Dedifferentiated amniotic fluid mesenchymal stem cell (primary cell): Measurements from ENCODE around the gene LAMC3.

Experiments
- DNase-seq: peaks from one replicate; pipeline ENCODE4 v3.0.0-alpha.2; 2016; ENCODE audit errors: extremely low spot score

LAMC3 gene

DNA sequence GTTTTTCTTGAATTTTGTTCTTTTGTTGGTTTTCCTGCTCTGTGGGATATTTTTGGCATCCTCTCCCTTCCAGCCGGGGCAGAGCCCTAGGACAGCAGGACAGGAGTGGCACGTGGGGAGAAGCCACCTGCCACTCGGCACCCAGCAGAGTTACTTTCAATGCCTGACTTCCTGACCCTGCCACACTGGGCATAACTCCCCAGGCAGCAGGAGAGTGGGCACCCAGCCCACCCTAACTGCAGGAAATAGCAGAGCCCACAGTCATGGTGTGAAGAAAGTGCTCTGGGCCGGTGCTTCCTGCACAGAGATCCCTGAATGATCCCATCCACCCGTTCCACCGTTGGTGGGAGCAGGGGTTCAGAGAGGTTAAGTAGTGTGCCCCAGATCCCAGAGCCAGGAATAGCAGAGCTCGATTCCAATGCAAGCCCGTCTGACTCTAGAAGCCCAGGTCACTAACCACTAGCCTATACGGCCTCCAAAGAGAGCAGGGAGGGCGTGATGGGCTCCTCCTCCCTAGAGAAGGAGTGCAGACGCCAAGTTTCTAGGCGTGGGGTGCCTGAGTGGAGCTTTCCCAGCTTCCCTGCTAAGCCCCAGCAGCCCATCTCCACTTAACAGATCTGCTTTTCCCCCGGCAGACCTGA is 108.3 kb downstream of the LAMC3 start:
- no peak for DNase-seq

DNA sequence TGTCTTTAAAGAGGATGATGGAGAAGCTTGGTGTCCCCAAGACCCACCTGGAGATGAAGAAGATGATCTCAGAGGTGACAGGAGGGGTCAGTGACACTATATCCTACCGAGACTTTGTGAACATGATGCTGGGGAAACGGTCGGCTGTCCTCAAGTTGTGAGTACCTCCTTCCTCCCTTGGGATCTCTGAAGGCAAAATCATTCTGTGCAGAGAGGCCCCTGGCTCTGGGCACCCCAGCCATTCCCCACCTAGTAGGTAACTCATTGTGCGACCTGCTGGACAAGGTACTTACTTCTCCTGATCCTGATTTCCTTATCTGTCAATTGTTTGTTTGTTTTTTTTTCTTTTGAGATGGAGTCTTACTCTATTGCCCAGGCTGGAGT is 108.8 kb downstream of the LAMC3 start:
- no peak for DNase-seq

DNA sequence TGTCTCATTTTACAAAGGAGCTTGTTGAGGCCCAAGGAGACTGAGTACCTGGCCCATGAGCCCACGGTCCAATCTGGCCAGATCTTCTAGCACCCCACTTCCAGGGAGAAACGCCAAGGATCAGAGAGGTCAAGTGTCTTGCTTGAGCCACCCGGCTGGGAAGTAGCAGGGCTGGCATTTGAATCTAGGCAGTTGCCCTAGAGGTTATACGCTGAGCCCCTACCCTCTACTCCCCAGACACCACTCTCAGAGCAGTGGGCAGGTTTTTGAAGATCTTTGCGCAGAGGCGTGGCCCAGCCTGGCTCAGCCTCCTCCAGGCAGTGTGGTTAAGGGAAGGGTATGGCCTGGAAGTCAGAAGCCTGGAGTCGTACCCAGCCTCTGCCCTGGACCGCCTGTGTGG is 110.6 kb downstream of the LAMC3 start:
- no peak for DNase-seq

DNA sequence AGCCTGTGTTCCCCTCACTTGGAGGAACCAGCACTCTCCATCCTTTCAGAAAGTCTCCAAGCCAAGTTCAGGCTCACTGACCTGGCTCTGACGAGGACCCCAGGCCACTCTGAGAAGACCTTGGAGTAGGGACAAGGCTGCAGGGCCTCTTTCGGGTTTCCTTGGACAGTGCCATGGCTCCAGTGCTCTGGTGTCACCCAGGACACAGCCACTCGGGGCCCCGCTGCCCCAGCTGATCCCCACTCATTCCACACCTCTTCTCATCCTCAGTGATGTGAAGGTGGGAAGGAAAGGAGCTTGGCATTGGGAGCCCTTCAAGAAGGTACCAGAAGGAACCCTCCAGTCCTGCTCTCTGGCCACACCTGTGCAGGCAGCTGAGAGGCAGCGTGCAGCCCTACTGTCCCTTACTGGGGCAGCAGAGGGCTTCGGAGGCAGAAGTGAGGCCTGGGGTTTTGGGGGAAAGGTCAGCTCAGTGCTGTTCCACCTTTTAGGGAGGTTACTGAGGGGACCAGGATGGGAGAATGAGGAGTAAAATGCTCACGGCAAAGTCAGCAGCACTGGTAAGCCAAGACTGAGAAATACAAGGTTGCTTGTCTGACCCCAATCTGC is 111.8 kb downstream of the LAMC3 start:
- DNase-seq = no peak

DNA sequence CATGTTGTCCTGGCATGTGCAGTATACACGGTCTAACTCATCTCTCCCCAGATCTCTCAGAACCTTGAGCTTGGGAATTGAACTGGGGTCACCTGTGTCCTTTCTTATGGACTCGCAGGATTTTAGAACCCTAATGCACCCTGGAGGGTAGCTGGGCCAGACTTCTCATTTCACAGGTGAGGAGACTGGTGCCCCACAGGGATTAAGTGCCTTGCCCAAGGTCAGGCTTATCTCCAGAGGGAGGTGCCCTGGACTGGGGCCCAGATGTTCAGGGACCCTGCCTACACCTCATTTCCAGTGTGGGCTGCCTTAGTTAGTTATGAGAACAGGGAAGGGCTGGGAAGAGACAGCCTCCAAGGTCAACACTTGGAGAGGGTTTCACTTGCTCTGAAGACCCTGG is 112.4 kb downstream of the LAMC3 start:
- no peak for DNase-seq

DNA sequence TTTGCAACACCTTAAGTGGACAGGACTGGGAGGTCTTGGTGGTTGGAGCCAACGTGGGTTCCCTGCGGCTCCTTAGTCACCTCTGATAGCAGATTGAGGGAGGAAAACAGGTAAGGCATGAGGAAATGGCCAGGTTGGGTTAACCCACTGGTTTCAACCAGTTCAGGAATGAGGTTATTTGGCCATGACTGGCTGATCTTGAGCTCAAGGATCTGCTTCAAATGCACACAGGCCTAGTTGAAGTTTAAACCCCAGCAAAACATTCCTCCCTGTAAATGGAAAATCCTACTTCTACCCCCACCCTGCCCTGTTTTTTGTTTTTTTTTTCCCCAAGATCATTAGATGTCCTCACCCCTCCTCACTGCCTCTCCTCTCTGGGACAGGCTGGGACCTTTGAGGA is 113.2 kb downstream of the LAMC3 start:
- no peak for DNase-seq

DNA sequence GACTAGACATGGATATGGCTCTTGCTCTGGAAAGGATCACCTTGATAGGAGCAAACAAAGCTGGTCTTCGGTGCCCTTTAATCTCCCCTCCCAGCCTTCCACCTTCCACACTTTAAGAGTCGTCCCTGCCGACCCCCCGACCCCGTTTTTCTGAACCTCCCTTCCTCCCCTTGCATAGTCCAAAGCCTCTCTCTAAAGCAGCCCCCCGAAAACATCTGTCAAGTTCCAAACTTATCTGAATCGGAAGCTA is 116.0 kb downstream of the LAMC3 start:
- no peak for DNase-seq

DNA sequence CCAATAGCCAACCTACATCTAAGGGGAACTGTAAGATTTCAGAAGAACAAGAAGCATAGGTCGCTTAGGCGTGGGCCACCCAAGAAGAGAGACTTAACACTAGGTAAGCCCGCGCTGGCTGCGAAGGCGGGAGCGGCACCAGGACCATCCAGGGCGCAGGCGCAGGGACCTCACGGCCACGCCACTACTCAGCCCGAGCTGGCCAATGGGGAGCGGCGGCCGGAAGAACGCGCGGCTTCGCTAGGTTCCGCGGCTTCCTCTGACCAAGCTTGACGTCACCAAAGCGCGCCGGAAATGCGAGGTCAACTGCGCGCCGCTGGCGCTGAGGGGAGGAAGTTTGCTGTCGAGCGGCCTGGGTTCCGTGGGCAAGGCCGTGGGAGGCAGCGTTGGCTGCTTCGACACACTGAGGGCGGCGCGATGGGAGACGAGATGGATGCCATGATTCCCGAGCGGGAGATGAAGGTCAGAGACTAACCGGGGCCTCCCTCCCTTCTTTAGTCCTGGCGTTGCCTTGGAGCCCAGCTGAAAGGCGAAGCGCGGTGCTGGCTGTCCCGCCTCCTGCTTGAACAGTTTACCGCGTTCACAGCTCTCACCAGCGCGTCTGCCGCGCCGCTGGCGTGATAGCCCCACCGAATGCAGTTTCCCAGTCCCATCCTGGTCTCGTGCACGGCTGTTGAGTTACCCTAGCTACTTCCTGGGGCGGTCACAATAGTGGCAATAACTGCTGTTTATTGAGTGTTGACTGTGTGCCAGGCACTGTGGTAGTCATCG is 116.5 kb downstream of the LAMC3 start, which contains the start of gene NUP214:
TSS of gene NUP214 (plus strand) at position 299 of the 771 bp plus-strand sequence. CDS start at position 418, 119 bp downstream.
- peak; percentile 99 for DNase-seq

DNA sequence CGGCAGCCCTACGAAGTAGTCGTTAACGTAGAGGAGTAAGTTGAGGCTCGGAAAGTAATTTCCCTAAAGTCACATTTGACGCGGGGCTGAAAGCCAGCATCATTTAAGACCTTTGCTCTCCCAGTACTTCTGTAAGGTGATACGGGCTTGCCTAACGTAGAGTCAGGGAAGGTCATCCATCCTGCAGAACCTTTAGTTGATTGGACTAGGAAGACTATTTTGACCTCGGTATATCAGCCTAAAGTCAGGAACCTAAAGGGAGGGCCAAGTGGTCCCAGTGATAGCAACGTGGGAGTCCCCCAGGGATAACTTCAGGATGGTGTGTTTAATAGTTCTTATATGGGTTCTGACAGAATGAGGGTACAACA is 117.1 kb downstream of the LAMC3 start:
- DNase-seq = no peak

DNA sequence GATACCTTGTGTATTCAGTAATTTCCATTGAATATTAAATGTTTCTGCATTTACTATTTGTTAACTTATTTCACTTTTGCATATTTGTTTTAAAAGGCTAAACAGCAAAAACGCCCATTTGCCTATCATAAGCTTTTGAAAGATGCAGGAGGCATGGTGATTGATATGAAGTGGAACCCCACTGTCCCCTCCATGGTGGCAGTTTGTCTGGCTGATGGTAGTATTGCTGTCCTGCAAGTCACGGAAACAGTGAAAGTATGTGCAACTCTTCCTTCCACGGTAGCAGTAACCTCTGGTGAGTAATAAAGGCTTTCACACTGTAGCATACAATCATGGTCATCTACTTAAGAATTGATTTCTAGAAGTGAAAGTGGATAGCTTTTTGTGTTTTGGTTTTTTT is 120.2 kb downstream of the LAMC3 start:
- no peak for DNase-seq

DNA sequence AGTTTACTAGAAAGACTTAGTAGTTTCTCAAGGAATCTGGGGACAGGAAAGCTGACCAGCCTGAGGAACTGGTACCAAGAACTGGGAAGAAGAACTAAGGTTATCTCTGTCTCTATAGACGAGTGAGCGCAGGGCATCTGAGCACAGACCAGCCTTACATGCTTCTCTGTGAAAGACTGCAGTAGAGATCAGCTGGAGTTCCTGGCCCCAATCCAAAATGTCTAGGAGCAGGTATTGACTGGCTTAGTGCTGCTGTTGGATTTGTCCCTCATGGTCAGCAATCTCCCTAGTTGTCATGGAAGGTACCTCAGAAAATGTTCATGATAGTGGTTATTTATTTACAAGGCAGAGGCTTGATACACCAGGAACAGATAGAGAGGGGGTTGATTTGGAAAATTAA is 129.7 kb downstream of the LAMC3 start:
- no peak for DNase-seq

DNA sequence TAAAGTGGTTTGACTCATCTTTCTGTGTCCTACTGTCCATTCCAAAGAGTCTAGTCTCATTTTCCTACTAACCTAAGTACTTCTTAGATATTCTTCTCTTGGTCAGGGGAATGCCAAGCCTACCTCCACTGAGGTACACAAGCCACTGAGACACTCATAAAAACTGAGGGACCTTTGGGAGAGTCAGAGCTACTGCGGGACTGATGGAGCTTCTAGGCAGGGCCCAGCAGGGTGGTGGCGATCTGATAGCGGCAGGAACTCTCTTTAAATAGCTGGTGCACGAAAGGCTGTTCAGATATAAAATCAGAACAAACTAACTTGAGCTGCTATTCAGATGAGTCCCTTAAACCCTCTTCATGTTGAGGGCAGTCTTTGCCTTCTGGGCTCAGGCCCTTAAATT is 131.1 kb downstream of the LAMC3 start:
- no peak for DNase-seq

DNA sequence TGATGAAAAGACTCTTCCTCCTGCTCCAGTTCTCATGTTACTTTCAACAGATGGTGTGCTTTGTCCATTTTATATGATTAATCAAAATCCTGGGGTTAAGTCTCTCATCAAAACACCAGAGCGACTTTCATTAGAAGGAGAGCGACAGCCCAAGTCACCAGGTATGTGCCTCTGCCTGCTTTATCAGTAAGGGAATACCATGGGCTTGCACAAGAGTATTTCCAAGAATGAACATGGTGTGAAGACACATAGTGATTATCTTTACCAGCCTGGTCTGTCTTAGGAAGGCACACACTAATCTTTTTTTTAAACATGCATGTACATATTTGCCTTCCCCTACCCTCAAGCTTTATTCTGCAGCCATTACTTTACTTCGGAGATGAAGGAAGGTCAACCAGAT is 131.6 kb downstream of the LAMC3 start:
- DNase-seq = no peak

DNA sequence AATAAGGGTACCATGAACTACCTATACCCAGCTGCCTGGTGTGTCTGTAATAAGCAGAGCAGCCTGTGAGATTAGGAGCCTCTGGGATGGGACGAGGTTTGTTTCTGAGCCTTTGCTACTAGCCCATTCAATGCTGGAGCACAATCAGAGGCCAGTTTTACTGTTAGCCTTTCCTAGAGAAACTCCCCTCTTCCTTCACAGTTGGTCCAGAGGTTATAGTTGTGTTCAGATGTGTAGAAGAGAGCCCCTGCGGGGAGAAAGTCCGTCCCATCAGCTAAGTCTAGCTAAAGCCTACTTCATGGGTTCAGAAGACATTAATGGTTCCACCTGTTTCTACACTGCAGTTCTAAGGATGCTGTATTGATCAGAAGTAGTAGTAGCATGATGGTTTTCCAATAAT is 133.2 kb downstream of the LAMC3 start:
- DNase-seq = no peak
